Measurements from ENCODE around the gene CABP7.

GRCh38 chr22:29707471-29707870 is 12.3 kb upstream of the CABP7 start:
- TF ChIP-seq CTCF (IDR thresholded peaks at IDR 0.05) (no peak), POLR2A (IDR thresholded peaks at IDR 0.05) (no peak), EP300 (IDR thresholded peaks at IDR 0.05) (no peak)
